ENCODE measurements around the gene TMEM239.

DNA sequence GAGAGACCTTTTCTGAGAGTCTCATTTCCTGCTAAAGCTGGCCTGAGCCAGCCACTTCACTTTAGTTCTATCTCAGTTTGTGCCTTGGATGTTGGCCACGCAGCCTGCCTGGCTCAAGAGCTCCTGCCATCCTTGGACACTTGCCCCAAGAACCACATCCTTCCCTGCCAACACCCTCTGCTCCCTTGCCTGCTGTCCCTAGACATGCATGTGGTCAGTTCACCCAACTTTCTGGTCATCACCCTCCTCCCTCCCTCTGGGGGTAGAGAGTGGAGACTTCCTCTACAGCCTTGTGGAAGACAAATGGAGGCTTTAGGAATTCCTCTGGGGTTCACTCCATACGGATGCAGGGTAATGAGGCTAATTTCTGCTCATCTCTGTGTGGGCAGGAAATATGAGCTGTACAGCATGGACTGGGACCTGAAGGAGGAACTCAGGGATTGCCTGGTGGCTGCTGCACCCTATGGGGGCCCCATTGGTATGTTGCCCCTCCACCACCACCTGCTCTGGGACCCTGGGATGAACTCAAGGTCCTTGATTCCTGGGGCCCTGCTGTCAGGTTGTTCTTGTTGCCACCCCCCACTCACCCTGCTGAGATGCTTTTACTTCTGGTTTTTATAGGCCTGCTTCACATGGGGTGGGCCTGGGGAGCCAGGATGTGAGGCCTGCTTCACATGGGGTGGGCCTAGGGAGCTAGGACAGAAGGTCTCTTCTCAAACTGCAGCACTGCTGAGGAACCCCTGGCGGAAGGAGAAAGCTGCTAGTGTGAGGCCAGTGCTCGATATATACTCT lies 43.4 kb downstream of the TMEM239 start:
- TF ChIP-seq, protein P1, sequence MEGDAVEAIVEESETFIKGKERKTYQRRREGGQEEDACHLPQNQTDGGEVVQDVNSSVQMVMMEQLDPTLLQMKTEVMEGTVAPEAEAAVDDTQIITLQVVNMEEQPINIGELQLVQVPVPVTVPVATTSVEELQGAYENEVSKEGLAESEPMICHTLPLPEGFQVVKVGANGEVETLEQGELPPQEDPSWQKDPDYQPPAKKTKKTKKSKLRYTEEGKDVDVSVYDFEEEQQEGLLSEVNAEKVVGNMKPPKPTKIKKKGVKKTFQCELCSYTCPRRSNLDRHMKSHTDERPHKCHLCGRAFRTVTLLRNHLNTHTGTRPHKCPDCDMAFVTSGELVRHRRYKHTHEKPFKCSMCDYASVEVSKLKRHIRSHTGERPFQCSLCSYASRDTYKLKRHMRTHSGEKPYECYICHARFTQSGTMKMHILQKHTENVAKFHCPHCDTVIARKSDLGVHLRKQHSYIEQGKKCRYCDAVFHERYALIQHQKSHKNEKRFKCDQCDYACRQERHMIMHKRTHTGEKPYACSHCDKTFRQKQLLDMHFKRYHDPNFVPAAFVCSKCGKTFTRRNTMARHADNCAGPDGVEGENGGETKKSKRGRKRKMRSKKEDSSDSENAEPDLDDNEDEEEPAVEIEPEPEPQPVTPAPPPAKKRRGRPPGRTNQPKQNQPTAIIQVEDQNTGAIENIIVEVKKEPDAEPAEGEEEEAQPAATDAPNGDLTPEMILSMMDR (IDR thresholded peaks at IDR 0.05) = no peak
- no peak for TF ChIP-seq POLR2A (IDR thresholded peaks at IDR 0.05; ENCODE audit: low read depth)
- no peak for TF ChIP-seq EP300 (IDR thresholded peaks at IDR 0.05)
- no peak for TF ChIP-seq POLR2AphosphoS5 (IDR thresholded peaks at IDR 0.05)

Data from esophagus muscularis mucosa (tissue), 4 donors.